Measurements from ENCODE around the gene C2CD4C. TPM values are rescaled to one million over a fixed set of nuclear protein-coding genes. Genes with fewer than 3 reads are reported as not detected.

The C2CD4C gene
- polyA plus RNA-seq, 1 donor from 2014 or later: 21.4 TPM

DNA sequence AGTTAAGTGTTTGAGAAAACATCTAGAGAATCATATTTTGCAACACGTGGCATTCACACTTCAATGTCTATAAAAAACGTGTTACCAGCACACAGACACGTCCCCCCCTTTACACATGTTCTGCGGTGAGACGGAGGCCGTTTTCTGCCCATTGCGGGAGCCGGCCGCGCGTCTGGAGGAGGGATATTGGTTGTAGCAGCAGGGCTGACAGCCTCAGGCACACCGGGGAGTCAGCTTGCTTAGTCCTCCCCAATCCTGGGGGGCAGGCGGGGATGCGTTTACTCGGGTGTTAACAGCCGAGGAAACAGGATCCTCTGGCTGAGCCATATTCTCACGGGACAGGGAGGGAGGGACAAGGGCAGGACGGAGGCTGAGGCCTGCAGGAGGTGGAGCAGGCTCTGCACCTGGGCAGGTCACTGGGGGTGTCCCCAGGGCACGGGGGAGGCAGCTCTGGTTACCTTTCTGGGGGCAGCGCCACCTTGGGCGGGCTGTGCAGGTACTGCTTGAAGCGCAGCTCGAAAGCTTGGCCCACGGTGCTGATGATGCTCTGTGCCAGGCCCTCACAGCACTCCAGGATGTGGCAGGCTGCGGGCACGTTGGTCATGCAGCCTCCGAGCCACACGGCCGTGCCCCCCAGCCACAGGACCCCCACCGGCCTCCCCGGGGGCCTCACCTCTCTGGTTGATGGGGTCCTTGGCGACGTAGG is 26.9 kb upstream of the C2CD4C start:
- H3K36me3 ChIP-seq (ENCODE audit: insufficient read depth, low read length): peaks cover 6% of the 10 kb centered on the region
- H3F3A ChIP-seq (ENCODE audit: insufficient read depth, low read length, poor library complexity, severe bottlenecking): no peaks in the 10 kb centered on the region
- H3K27me3 ChIP-seq (ENCODE audit: insufficient read depth, low read depth, low read length): no peaks in the 10 kb centered on the region
- no peak overlapping the region for H3K4me2 ChIP-seq (ENCODE audit: low read length)
- H3K27ac ChIP-seq (ENCODE audit: low read length): no peak overlapping the region
- no peaks in the 10 kb centered on the region for H3K9me3 ChIP-seq (ENCODE audit: low read length)
- no peak overlapping the region for H3K4me3 ChIP-seq (ENCODE audit: low read length)
- H2AFZ ChIP-seq (ENCODE audit: low read depth, low read length): no peak overlapping the region
- TF ChIP-seq SMC3 (conservative IDR thresholded peaks at IDR 0.05; ENCODE audit: poor library complexity): no peak
- TF ChIP-seq MXI1 (conservative IDR thresholded peaks at IDR 0.05; ENCODE audit: poor library complexity, severe bottlenecking): no peak
- TF ChIP-seq, protein P1, sequence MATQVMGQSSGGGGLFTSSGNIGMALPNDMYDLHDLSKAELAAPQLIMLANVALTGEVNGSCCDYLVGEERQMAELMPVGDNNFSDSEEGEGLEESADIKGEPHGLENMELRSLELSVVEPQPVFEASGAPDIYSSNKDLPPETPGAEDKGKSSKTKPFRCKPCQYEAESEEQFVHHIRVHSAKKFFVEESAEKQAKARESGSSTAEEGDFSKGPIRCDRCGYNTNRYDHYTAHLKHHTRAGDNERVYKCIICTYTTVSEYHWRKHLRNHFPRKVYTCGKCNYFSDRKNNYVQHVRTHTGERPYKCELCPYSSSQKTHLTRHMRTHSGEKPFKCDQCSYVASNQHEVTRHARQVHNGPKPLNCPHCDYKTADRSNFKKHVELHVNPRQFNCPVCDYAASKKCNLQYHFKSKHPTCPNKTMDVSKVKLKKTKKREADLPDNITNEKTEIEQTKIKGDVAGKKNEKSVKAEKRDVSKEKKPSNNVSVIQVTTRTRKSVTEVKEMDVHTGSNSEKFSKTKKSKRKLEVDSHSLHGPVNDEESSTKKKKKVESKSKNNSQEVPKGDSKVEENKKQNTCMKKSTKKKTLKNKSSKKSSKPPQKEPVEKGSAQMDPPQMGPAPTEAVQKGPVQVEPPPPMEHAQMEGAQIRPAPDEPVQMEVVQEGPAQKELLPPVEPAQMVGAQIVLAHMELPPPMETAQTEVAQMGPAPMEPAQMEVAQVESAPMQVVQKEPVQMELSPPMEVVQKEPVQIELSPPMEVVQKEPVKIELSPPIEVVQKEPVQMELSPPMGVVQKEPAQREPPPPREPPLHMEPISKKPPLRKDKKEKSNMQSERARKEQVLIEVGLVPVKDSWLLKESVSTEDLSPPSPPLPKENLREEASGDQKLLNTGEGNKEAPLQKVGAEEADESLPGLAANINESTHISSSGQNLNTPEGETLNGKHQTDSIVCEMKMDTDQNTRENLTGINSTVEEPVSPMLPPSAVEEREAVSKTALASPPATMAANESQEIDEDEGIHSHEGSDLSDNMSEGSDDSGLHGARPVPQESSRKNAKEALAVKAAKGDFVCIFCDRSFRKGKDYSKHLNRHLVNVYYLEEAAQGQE (IDR thresholded peaks at IDR 0.05; ENCODE audit: borderline replicate concordance): no peak
- TF ChIP-seq EZH2 (IDR thresholded peaks at IDR 0.05; ENCODE audit: borderline replicate concordance, insufficient read depth, low read length, poor library complexity, severe bottlenecking): no peak
- TF ChIP-seq TAF1 (IDR thresholded peaks at IDR 0.05; ENCODE audit: low read depth): no peak
- no peak overlapping the region for H3K9ac ChIP-seq (ENCODE audit: low read length)
- no peaks in the 10 kb centered on the region for H4K20me1 ChIP-seq (ENCODE audit: insufficient read depth)
- H3K9me2 ChIP-seq (ENCODE audit: insufficient read depth, low read length): no peaks in the 10 kb centered on the region
- no peaks in the 10 kb centered on the region for H3K79me2 ChIP-seq (replicated peaks; ENCODE audit: insufficient read depth, low read length)

DNA sequence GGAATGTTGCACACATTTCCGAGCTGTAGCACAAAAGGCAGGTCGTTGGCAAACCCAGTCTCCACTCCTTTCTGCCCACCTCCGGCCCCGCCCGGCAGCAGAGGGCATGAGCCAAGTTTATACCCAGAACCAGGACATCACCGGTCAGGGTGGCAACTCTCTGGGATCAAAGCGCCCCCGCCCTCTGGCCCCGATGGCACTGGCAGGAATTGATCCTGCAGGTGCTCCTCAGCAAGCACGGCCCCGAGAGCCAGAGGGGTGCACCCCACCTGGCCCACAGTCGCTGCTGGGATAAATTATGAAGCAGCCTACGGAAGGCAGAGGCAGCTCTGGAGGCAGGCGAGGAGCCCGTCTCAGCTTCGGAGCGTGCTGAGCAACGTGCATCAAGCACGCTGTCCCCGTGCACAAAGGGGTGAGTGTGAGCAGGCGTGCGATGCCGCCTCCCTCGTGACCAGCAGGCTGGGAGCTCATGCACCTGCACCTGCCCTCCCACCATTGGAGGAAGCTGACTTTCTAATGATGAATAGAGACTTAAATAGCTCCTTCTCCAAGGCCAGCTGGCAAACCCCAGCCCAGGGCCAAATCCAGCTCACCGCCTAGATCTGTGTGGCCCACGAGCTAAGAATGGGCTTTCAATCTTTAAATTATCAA is 26.2 kb upstream of the C2CD4C start:
- Histone ChIP-seq H4K20me1 (ENCODE audit: insufficient read depth) (no peaks in the 10 kb centered on the region), H2AFZ (ENCODE audit: low read depth, low read length) (no peak overlapping the region), H3K9me3 (ENCODE audit: low read length) (no peaks in the 10 kb centered on the region), H3K36me3 (ENCODE audit: insufficient read depth, low read length) (peaks cover 6% of the 10 kb centered on the region), H3K27me3 (ENCODE audit: insufficient read depth, low read depth, low read length) (no peaks in the 10 kb centered on the region), H3F3A (ENCODE audit: insufficient read depth, low read length, poor library complexity, severe bottlenecking) (no peaks in the 10 kb centered on the region), H3K79me2 (replicated peaks; ENCODE audit: insufficient read depth, low read length) (no peaks in the 10 kb centered on the region), H3K27ac (ENCODE audit: low read length) (no peak overlapping the region), H3K4me2 (ENCODE audit: low read length) (no peak overlapping the region), H3K4me3 (ENCODE audit: low read length) (no peak overlapping the region), H3K9ac (ENCODE audit: low read length) (no peak overlapping the region), H3K9me2 (ENCODE audit: insufficient read depth, low read length) (no peaks in the 10 kb centered on the region)
- TF ChIP-seq POLR2AphosphoS5 (IDR thresholded peaks at IDR 0.05) (no peak), EZH2 (IDR thresholded peaks at IDR 0.05; ENCODE audit: borderline replicate concordance, insufficient read depth, low read length, poor library complexity, severe bottlenecking) (no peak), RAD21 (conservative IDR thresholded peaks at IDR 0.05) (no peak), SMC3 (conservative IDR thresholded peaks at IDR 0.05; ENCODE audit: poor library complexity) (no peak), TAF1 (IDR thresholded peaks at IDR 0.05; ENCODE audit: low read depth) (no peak)

DNA sequence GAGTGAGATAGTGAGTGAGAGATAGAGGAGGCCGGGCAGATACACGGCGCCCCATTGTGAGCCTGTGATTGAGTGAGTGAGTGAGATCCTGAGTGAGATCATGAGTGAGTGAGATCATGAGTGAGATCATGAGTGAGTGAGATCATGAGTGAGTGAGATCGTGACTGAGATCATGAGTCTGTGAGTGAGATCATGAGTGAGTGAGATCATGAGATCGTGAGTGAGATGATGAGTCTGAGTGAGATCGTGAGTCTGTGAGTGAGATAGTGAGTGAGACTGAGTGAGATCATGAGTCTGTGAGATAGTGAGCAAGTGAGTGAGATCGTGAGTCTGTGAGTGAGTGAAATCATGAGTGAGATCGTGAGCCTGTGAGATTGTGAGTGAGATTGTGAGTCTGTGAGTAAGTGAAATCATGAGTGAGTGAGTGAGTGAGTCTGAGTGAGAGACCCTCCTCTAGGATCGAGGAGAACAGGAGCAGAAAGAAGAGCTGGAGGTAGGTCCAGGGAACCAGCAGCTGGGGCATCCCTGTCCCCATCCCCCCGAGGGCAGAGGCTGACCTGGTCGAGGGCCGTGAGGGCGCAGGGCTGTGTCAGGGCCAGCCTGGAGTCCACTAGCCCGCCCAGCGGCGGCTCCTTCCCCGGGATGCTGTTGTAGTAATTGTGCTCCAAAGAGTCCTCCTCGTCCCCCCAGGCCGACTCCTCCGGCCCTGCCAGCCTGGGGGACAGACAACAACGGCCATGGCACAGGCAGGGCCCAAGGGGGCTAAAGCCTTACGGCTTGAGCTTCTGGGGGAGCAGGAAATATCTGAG is 25.4 kb upstream of the C2CD4C start:
- Histone ChIP-seq H2AFZ (ENCODE audit: low read depth, low read length) (no peak overlapping the region), H3K4me2 (ENCODE audit: low read length) (no peak overlapping the region), H3K27me3 (ENCODE audit: insufficient read depth, low read depth, low read length) (no peaks in the 10 kb centered on the region), H3K9me3 (ENCODE audit: low read length) (no peaks in the 10 kb centered on the region), H3K9me2 (ENCODE audit: insufficient read depth, low read length) (no peaks in the 10 kb centered on the region), H3F3A (ENCODE audit: insufficient read depth, low read length, poor library complexity, severe bottlenecking) (no peaks in the 10 kb centered on the region), H4K20me1 (ENCODE audit: insufficient read depth) (no peaks in the 10 kb centered on the region), H3K4me3 (ENCODE audit: low read length) (no peak overlapping the region), H3K36me3 (ENCODE audit: insufficient read depth, low read length) (peaks cover 6% of the 10 kb centered on the region), H3K79me2 (replicated peaks; ENCODE audit: insufficient read depth, low read length) (no peaks in the 10 kb centered on the region), H3K9ac (ENCODE audit: low read length) (no peak overlapping the region), H3K27ac (ENCODE audit: low read length) (no peak overlapping the region)
- TF ChIP-seq, protein P1 (IDR thresholded peaks at IDR 0.05; ENCODE audit: borderline replicate concordance): no peak
- no peak for TF ChIP-seq POLR2AphosphoS5 (IDR thresholded peaks at IDR 0.05)
- no peak for TF ChIP-seq EP300 (conservative IDR thresholded peaks at IDR 0.05; ENCODE audit: poor library complexity, severe bottlenecking)
- TF ChIP-seq TAF1 (IDR thresholded peaks at IDR 0.05; ENCODE audit: low read depth): no peak
- TF ChIP-seq SMC3 (conservative IDR thresholded peaks at IDR 0.05; ENCODE audit: poor library complexity): no peak
- TF ChIP-seq MXI1 (conservative IDR thresholded peaks at IDR 0.05; ENCODE audit: poor library complexity, severe bottlenecking): no peak
- no peak for TF ChIP-seq RAD21 (conservative IDR thresholded peaks at IDR 0.05)
- no peak for TF ChIP-seq EZH2 (IDR thresholded peaks at IDR 0.05; ENCODE audit: borderline replicate concordance, insufficient read depth, low read length, poor library complexity, severe bottlenecking)
- TF ChIP-seq, protein P2, sequence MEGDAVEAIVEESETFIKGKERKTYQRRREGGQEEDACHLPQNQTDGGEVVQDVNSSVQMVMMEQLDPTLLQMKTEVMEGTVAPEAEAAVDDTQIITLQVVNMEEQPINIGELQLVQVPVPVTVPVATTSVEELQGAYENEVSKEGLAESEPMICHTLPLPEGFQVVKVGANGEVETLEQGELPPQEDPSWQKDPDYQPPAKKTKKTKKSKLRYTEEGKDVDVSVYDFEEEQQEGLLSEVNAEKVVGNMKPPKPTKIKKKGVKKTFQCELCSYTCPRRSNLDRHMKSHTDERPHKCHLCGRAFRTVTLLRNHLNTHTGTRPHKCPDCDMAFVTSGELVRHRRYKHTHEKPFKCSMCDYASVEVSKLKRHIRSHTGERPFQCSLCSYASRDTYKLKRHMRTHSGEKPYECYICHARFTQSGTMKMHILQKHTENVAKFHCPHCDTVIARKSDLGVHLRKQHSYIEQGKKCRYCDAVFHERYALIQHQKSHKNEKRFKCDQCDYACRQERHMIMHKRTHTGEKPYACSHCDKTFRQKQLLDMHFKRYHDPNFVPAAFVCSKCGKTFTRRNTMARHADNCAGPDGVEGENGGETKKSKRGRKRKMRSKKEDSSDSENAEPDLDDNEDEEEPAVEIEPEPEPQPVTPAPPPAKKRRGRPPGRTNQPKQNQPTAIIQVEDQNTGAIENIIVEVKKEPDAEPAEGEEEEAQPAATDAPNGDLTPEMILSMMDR (IDR thresholded peaks at IDR 0.05; ENCODE audit: poor library complexity, severe bottlenecking): no peak

Data from neural cell (in vitro differentiated cells).